HFFc6 (cell line): ENCODE data around the gene ACOXL. TPM values are rescaled to one million over a fixed set of nuclear protein-coding genes. Genes with fewer than 3 reads are reported as not detected.

Experiments
- DNase-seq: peaks from one replicate; pipeline ENCODE4 v3.0.0-alpha.2; 2018
- H3K27ac Mint-ChIP-seq: 2 replicates; pipeline ENCODE4 v1.8.0; 2020; ENCODE audit warnings: mild to moderate bottlenecking, mixed read lengths
- H3K27me3 Mint-ChIP-seq: 2 replicates; pipeline ENCODE4 v1.8.0; 2021; ENCODE audit warnings: mild to moderate bottlenecking, moderate library complexity, mixed read lengths; ENCODE audit not compliant: insufficient read depth
- H3K36me3 Mint-ChIP-seq: 2 replicates; pipeline ENCODE4 v1.8.0; 2021; ENCODE audit warnings: low read depth, mixed read lengths
- H3K4me1 Mint-ChIP-seq: 2 replicates; pipeline ENCODE4 v1.8.0; 2020; ENCODE audit warnings: low read depth, mixed read lengths
- H3K4me3 Mint-ChIP-seq: 2 replicates; pipeline ENCODE4 v1.8.0; 2020; ENCODE audit warnings: mild to moderate bottlenecking, moderate library complexity, mixed read lengths
- H3K9me3 Mint-ChIP-seq: 2 replicates; pipeline ENCODE4 v1.8.0; 2020; ENCODE audit warnings: mild to moderate bottlenecking, mixed read lengths
- total RNA-seq, 6 experiments: library from RNA; stranded (reverse); fragmentation: NEBNext Ultra II Directional; extraction: Animal tissue kit (Norgen Biotek cat#: 25700); gene quantifications; 2 replicates in 1 of 6; 3 replicates in 5 of 6; pipeline ENCODE4 v1.2.3, GENCODE V29; 2021
- TF ChIP-seq, protein P1 (sequence below): fragments of 200-600 bp; sonication (generic); IDR thresholded peaks from 2 replicates; pipeline ENCODE4 v1.5.0; 2021; ENCODE audit warnings: antibody characterized with exemption, mild to moderate bottlenecking

The ACOXL gene
- total RNA-seq, 6 experiments from 2014 or later = not detected

GRCh38 chr2:111164078-111164477 lies 431.7 kb downstream of the ACOXL start:
- Mint-ChIP-seq H3K4me3 (no peak overlapping the region), H3K27me3 (peaks cover 9% of the 10 kb centered on the region), H3K27ac (no peak overlapping the region), H3K36me3 (no peaks in the 10 kb centered on the region), H3K4me1 (peaks cover 41% of the 10 kb centered on the region), H3K9me3 (no peaks in the 10 kb centered on the region)
- no peak for DNase-seq
- TF ChIP-seq, protein P1, sequence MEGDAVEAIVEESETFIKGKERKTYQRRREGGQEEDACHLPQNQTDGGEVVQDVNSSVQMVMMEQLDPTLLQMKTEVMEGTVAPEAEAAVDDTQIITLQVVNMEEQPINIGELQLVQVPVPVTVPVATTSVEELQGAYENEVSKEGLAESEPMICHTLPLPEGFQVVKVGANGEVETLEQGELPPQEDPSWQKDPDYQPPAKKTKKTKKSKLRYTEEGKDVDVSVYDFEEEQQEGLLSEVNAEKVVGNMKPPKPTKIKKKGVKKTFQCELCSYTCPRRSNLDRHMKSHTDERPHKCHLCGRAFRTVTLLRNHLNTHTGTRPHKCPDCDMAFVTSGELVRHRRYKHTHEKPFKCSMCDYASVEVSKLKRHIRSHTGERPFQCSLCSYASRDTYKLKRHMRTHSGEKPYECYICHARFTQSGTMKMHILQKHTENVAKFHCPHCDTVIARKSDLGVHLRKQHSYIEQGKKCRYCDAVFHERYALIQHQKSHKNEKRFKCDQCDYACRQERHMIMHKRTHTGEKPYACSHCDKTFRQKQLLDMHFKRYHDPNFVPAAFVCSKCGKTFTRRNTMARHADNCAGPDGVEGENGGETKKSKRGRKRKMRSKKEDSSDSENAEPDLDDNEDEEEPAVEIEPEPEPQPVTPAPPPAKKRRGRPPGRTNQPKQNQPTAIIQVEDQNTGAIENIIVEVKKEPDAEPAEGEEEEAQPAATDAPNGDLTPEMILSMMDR = no peak

DNA sequence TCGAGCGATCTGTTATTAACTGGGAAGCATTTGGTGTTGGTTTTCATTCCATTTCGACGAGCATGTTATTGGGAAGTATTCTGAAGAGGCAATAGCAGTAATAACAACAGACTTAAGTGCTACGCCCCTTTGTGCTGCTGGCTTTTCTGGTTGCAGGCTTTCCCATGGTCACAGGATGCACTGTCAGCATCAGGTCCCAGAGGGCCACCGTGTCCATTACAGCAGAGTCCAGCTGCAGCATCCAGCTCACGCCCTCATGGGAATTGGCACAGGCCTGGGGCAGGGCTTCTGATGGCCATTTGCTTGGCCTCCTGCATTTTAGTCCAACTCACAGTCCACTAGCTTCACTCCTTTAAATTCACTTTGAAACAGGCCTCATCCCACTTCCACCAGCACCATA lies 432.7 kb downstream of the ACOXL start:
- no peaks in the 10 kb centered on the region for H3K36me3 Mint-ChIP-seq
- no peaks in the 10 kb centered on the region for H3K9me3 Mint-ChIP-seq
- no peak overlapping the region for H3K4me3 Mint-ChIP-seq
- no peak for DNase-seq
- H3K27me3 Mint-ChIP-seq = peaks cover 9% of the 10 kb centered on the region
- peaks cover 37% of the 10 kb centered on the region for H3K4me1 Mint-ChIP-seq
- TF ChIP-seq, protein P1 = no peak
- H3K27ac Mint-ChIP-seq = no peak overlapping the region

DNA sequence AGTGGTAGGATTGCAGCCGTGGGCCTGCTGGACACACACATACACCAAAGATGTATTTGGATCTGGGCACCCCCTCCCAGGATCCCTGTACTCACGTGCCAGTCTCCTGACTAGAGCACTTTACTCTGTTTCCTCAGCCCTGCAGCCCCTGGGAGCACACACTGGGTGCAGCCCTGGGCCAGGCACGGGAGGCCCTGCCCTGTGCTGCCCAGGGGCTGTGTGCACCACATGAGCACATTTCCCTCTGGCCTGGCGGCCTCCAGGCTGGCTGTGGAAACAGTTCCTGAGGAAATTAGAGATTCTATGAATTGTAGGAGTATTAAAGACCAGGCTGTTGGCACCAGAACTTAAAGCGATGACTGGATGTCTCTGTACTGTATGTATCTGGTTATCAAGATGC lies 433.7 kb downstream of the ACOXL start:
- Mint-ChIP-seq H3K4me3 (no peak overlapping the region), H3K4me1 (peaks cover 27% of the 10 kb centered on the region), H3K36me3 (no peaks in the 10 kb centered on the region), H3K9me3 (no peaks in the 10 kb centered on the region), H3K27ac (no peak overlapping the region), H3K27me3 (peaks cover 10% of the 10 kb centered on the region)
- DNase-seq = no peak
- TF ChIP-seq, protein P1 = no peak

DNA sequence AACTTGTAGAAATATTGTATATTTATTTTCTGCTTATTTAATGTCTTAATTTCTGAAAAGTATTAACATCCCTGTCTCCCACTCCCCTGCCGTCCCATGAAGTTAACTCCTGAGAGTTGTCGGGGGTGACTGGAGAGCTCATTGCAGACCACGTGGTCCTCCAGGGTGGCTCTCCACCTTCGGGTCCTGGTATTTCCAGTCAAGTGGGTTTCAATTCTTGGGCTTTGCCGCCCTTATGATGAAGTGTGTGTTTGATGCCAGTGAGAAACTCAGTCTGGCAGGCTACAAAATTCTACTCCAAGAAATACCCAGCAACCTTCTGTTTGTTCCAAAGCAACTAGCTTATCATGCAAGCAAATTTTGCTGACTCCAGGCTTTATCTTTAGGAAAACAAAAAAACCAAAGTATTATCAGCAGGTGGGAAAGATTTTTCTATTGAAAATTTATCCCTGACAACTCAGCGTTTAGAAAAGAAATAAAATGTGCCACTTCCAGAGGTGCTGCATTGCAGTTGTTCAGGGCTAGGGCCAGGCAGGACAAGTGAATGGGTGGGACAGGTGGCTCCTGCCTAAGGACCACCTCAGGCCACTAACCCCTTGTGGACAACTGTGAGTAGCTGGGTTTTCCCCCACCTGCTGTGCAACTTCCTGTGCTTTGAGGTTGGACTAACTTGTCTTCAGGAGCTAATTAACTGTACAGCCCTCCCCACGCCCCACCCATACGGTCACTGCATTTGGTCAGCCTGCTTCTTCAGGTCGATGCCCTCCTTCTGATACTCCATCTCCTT lies 434.9 kb downstream of the ACOXL start:
- no peak overlapping the region for H3K4me3 Mint-ChIP-seq
- no peak for DNase-seq
- no peaks in the 10 kb centered on the region for H3K36me3 Mint-ChIP-seq
- TF ChIP-seq, protein P1 = no peak
- H3K4me1 Mint-ChIP-seq = peaks cover 19% of the 10 kb centered on the region
- no peak overlapping the region for H3K27ac Mint-ChIP-seq
- H3K27me3 Mint-ChIP-seq = peaks cover 9% of the 10 kb centered on the region
- H3K9me3 Mint-ChIP-seq = no peaks in the 10 kb centered on the region

DNA sequence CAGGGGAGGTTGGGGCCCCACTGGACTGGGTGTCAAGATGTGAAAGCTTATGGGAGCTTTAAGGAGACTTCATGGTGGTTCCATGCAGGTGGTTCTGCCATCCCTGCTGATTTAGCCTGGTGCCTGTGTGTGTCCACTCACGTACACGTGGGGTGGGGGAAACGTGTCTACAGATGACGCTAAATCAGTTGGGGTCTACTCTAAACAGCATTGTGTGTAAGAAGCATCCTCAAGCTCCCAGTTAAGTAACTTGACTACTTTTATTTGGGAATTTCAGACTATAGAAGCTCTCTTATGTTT lies 435.4 kb downstream of the ACOXL start:
- no peaks in the 10 kb centered on the region for H3K36me3 Mint-ChIP-seq
- peaks cover 19% of the 10 kb centered on the region for H3K4me1 Mint-ChIP-seq
- peaks cover 13% of the 10 kb centered on the region for H3K27me3 Mint-ChIP-seq
- no peaks in the 10 kb centered on the region for H3K9me3 Mint-ChIP-seq
- no peak for DNase-seq
- no peak overlapping the region for H3K27ac Mint-ChIP-seq
- no peak overlapping the region for H3K4me3 Mint-ChIP-seq
- TF ChIP-seq, protein P1 = no peak

Other genes starting within 250 kb of the ACOXL start
- 10 to 100 TPM in 5 of 6 experiments, 1 to 10 TPM in 1; 7.6 to 21.6 (median 14.4) TPM for gene RGPD6, start 155.4 kb upstream of the ACOXL start, total RNA-seq
- gene BUB1, start 54.5 kb upstream of the ACOXL start, total RNA-seq = 10 to 100 TPM; 16.6 to 52.3 (median 47.6) TPM